Activated CD8-positive, alpha-beta memory T cell treated with anti-CD3 and anti-CD28 coated beads for 24 hours (primary cell): ENCODE results near the gene NANOS2.

Source experiments
- DNase-seq: peaks from one replicate; pipeline ENCODE4 v3.0.0-alpha.2; 2020

Gene NANOS2

DNA sequence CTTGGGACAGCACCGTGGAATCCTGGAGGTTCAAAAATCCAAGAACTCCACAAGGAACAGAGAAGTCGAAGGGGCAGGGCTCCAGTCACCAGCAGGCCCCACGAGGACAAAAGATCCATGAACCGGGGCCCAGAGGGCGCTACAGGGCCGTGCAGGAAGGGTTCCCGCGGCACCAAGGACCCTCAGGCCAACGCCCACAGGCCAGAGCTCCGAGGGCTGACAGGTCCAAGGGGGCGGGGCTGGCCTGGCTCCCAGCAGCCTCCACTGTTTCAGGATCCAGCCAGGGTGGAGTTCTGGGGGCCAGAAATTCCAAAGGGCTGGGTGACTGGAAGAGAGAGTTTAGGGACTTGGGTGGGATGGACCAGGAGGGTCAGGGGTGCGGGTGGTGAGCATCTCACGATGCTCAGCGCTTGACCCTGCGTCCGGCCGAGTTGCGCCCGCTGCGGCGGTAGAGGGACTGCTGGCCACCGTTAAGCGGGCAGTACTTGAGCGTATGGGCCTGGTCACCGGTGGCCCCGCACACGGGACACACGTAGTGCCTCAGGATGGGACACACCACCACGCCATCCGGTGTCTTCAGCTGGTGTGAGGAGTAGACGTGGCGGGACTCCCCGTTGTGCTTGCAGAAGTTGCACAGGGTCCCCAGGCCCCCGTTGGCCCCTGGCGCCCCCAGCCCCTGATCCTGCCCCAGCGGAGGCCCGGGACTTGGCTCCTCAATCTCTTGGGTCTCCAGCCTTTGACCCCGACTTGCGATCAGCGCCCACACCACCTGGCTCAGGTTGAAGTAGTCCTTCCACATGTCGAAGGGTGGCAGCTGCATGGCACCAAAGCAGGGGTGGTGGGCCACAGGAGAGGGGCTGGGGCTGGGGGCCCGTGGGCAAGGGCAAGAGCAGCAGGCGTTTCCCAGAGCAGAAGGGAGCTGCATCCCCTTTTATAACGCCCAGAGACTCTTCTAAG, at the start of gene NANOS2:
NANOS2 (minus strand) TSS at position 905 of the 957 bp plus-strand sequence; CDS start at position 820, 85 bp downstream.
- no peak for DNase-seq

DNA sequence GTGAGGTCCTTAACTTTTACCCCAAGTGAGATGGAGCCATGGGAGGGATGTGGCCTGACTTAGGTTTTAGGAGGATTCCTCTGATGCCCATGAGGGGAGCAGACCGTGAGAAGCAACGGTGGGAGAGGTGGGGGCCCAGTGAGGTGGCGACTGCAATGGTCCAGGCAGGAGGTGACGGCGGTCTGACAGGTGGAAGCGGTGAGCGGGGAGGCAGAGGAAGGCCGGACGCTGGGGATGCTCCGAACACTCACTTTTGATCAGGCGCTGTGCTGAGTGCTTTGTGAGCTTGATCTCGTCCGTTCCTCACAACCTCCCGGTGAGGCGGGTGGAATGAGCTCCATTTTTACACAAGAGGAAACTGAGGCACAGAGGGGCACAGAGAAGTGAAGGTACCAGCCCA, 47.4 kb upstream of the NANOS2 start:
- DNase-seq, result no peak

DNA sequence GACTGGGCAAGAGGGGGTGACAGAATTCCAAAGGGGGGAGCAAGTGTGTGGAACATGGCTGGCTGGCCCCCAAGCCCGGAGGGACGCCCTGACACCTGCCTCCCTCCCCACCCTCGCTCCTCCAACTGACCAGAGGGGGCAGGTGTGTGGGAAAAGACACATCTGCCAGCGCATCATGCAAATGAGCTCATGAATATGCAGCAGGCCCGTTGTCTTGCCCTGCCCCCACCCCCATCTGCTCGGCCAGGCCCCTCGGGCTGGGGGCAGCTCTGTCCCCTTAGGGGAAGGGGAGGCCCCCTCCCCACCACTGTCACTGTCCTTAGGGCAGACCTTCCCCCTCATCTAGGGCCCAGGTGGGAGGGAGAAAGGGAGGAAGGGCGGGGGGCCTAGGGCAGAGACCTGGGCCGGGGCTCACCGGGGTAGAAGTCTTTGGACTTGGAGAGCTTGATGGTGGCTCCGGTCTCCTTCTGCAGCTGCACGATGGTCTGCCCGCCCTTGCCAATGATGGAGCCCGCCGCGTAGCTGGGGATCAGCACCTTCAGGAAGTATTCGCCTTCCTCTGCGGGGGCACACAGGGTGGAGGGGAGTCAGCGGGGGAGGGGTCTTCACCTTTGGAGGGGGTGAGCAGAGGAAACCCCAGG, 46.1 kb upstream of the NANOS2 start:
- no peak for DNase-seq

DNA sequence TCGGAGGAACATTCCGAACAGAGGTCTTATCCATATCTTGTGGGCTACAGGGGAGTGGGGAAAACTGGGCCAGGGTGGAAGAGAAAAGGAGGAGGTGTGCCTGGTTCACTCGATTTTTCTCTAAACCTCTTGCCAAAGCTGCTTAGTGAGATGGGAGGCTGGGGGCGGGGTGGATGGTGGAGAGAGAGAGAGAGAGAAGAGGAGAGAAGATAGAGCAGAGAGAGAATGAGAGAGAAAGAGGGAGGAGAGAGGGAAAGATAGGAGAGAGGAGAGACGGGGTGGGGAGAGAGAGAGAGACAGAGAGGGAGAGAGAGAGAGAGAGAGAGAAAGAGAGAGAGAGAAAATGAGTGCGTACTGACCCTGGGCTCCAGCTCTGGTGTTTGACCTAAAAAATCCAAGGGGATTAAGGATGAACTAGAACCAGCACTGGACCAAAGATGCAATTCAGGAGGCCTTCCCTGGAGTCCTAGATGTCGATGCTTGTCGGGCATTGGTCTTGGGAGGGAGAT, 45.0 kb upstream of the NANOS2 start:
- DNase-seq, result no peak

DNA sequence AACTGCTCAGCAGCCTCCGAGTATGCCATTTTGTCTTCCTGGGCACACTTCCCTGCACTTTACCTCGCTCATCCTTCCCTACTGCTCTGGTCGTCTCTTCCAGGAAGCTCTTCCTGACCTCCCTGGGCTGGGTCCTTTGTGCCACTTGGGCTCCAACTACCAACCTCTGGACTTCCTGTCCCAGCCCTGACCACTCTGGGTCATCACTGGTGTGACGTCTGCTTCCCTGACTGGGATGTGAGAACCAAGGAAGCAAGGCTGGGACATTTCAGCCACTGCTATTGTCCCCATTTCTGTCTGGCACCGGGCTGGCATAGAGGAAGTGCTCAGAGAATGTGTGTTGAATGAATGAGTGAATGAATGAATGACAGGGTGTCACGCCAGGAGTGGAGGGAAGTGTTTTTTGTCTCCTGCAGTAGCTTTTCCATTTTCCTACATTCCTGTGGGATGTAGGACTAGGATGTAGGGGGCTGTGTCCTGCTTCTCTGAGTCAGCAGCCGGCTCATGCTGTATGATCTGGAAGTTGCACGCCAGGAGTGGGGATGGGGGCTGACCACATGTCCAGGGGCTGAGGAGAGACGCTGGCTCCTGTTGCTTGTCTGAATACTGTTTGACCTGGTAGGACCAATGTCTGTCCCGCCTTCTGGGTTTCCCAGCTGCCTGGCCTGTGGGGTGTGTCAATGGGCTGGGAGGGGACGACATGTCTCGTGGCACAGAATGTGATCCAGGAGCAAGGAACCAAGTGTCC, 44.4 kb upstream of the NANOS2 start:
- no peak for DNase-seq

DNA sequence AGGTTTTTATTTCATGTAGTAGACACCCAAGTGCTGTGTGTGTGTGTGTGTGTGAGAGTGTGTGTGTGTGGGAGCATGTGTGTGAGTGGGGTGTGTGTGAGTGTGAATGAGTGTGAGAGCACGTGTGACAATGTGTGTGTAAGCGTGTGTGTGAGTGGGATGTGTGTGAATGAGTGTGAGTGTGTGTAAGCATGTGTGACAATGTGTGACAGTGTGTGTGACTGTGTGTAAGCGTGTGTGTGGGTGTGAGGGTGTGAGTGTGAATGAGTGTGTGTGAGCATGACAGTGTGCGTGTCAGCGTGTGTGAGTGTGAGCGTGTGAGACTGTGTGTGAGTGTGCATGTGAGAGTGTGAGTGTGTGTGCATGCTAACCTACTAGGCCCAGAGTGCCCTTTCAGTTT, 43.7 kb upstream of the NANOS2 start:
- DNase-seq, result no peak

DNA sequence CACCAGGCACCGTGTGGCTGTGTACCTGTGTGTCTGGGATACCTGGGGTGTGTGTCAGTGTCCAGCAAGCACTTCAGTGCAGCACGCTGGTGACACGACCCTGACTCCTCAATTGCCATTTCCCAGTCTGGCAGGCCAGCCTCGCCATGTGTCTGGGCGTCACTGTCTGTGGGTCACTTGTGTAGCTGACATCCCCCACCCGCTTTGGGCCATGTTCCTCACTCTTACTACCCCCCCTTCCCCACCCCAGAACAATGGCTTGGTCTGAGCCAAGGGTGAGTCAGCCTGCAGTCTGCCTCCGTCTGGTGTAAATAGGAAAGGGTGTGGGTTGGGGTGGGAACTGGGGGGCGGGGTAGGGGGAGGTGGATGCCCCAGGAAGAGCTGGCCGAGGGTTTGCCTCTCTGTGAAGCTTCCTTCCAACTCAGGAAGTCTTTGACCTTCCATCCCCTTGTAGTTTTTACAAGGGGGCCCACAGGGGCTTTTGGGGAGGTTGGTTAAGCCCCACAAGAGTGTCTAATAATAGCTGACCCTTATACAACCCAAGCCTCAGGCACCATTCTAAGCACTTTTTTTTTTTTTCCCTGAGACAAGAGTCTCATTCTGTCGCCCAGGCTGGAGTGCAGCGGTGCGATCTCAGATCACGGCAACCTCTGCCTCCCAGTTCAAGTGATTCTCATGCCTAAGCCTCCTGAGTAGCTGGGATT, 41.5 kb upstream of the NANOS2 start:
- DNase-seq, result no peak

DNA sequence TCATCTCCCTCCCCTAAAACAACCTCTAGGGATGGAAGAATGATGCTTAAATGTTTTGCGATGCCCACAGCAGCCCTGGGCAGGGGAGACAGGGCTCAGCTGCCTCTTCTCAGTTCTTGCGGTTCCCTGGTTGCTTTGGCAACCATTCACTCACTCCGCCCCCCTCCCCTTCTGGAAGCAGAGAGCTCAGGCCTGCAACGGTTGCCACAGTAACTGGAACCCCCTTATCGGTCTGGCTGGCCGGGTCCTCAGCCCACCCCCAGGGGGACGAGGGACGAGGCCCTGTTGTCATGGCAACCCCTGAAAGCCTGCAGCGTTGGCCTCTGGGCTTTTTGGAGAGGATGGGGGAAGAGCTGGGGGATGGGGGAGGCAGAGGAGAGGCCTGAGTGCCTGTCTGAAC, 39.6 kb upstream of the NANOS2 start:
- no peak for DNase-seq

DNA sequence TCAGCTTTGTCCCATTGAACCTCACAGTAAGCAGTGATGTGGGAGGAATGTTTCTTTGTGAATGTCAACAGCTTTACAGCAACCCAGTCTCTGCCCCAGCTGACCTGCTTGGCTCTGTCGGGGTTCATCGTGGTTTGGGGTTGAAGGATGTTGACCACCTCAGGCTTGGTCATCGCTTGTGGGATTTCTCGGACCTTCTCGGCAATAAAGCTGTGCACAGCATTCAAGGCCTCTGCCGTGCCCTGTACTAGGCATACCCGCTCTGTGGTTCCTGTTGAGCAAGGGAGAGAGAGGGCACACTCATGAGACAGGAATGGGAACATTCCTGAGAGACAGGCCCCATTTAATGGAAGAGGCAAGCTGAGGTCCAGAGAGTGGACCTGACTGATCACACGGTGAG, 39.1 kb upstream of the NANOS2 start:
- no peak for DNase-seq

DNA sequence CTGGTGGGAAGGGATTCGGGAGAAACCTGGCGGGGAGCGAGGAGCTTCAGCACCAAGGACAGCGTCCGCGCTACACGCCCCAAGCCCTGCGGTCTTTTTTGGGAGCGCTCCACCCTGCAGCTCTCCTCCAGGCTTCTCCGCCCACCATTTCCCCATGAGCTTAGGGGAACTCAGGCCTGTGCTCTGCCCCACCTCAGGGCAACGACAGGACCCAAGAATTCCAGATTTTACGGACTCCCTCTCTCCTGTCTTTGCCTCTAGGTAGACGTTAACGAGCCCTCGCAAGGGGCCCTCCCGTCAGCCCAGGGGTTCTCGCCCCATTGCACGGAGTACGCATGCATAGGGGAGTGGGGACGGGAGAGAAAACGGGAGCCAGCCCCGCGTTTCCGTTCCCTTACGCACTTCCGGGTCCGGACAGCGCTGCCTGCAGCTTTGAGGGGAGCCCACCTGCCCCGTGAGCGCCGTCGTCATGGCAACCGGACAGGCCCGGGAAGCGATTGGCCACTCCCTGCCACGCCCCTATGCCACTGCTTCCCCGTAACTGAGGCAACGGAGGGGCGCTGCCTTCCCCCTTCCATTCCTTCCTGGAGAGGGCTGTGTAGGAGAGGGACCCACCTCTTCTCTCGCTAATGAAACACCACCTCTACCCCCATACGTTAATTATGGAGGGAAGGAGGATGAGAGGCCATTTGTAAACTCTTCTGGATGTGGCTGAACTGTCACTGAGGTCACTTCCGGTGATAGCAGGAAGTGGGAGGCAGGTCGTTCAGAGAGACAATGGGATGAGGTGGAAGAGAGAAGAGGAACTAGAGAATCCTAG, 38.3 kb upstream of the NANOS2 start:
- DNase-seq, result peak; percentile 75

DNA sequence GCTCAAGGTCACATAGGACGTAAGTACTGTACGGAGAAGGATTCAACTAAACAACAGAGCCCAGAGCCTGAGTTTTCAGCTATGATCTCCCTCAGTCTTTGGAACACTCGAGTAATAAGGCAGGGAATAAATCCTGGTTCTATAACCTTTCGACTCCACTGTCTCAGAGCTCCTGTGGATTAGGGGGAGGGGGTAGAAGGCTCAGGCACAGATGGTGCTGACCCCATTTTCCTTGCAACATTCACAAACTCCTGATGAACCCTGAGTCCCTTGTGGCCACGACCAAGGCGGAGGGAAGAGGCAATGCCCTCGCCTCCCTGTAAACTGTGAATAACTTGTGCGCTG, 37.7 kb upstream of the NANOS2 start:
- no peak for DNase-seq

DNA sequence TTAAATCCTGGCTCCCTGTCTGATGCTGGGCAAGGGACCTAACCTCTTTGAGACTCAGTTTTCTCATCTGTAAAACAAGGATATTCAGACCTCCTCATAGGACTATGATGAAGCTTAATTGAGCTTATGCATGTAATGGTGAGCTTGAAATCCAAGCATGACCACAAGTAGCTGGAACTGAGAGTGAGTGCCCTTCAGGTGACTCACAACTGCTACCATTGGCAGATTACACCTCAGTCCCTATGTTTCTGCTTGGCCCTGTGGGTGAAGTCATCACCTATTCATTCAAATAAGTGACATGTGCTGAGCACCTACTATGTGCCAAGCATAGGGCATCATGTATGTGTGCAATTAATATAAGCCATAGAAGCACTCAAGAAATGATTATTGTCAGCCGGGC, 33.3 kb upstream of the NANOS2 start:
- DNase-seq, result no peak

DNA sequence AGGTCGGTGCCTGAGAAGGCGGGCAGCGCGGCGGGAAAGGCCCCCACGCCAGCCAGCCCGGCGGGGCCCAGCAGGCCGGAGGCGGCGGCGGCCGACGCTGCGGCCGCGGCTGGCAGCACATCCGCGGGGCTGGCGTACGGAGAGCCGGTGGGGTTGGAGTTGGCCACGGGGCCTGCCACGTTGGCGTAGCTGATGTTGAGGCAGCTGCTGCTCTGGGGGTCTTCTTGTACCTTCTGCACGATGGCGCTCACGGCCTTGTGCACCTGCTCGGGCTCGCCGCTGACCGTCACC, 25.9 kb upstream of the NANOS2 start:
- DNase-seq, result no peak

DNA sequence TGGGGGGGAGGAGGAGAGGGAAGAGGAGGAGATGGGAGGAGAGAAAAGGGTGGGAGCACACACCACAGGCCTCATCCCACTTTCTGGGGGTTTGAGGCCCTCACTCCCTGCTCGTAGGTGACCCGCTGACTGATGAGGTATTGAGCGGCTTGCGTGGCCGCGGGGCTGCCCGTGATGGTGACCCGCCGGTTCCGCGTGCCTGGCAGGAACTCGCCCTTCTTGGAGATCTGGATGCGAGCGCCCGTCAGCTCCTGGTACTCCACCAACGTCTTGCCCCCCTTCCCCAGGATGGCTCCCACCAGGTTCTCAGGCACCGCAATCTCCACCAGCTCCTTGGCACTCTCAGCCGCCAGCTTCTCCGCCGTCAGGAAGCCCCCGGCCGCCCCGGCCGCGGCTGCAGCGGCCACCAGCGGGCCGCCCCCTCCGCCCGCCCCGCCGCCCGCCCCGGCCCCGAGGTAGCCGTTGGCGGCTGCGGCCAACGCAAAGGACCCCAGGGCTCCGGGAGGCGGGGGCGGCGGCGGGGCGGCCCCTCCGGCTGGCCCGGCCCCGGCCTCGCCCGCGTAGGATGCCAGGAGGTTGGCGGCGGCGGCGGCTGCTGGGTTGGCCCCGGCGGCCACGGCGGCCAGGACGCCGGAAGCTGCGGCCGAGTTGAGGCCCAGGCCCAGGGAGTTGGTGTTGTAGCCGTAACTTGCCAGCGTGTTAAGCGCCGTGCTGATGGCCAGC, 25.4 kb upstream of the NANOS2 start:
- DNase-seq, result no peak

DNA sequence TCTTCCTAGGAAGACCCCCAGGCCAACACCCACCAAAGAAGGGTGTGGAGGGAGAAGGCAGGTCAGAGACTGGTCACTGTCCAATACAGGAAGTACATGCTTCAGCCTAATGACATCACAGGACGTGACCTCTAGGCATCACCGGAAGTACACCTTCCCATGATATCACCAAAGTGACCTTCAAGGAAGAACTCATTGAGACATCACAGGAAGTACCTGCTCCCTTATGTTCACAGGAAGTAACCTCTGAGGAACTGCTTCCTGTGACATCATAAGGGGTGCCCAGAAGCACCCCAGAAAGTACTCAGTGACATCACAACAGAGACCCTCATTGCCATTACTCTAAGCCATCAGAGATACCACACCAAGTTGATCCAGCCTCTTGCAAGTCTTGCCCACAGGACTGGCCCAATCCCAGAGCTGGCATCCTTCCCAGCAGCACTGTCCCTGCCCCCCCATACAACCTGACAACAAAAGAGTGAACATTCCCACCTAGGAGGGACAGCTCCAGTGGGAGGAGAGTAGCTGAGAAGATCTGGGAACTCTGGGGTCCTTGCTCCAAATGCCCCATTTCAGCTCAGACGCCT, 24.2 kb upstream of the NANOS2 start:
- no peak for DNase-seq

DNA sequence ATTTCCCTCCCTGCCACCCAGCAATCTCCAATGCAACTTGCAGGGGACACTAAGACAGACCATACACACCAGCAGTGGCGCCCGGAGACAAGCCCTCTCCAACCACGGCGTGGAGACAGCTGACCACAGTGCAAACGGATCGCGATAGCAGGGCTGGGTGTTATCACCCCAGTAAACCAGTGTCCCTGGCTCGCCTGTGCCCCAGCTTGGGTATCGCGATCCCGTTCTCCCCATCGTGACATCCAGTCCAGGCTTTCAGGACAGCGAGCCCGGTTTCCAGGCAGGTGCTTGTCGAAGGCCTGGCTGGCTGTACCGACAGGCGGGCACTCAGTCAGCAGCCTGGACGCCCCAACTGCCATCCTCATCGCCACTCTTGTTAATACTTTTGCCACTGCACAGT, 20.7 kb upstream of the NANOS2 start:
- no peak for DNase-seq

DNA sequence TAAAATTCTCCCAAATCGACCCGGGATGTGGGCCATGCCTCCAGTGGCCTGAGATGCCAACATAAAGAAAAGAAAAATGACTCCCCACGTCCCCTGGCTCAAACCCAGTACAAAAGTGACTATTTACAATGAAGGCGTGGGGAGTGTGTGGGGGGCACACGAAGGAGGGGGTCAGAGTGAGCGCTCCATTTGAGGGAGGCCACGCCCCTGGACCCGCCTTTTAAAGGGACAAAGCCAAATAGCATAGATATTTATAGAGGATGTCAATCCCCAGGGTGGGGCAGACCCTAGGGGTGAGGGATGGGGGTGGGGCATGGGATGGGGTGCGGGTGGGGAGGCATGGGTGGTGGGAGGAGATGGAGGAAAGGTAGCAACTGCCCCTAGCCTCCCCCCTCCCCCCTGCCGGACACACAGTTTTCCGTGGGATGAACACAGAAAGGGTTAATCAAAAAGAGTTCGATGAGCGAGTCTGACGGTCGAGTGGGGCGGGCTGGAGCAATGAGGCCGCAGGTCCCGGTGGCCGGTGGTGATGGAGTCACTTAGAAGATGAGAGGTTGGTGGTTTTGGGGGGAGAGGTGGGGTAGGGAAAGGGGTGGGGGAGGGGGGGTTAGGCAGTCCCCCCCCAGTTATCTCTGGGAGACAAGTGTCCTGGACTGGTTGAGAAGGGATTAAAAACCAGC, 20.1 kb upstream of the NANOS2 start:
- no peak for DNase-seq

DNA sequence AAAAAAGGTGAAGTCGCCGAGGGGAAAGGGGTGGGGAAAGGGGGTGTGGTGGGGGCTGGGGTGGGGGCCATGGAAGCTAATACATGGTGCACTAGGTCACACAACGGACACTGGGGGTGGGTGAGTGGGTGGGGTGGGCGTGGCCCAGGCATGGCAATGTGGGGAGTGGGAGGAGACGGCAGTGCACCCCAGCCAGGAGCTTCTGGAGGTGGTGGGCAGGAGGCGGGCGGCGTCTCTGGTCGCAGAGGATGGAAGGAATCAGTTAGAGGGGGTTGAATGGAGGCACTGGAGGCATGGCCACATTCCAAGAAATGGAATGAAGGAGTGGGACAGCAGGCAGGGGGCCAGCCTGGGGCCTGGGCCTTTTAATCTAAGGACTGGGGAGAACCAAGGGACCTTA, 19.2 kb upstream of the NANOS2 start:
- no peak for DNase-seq

DNA sequence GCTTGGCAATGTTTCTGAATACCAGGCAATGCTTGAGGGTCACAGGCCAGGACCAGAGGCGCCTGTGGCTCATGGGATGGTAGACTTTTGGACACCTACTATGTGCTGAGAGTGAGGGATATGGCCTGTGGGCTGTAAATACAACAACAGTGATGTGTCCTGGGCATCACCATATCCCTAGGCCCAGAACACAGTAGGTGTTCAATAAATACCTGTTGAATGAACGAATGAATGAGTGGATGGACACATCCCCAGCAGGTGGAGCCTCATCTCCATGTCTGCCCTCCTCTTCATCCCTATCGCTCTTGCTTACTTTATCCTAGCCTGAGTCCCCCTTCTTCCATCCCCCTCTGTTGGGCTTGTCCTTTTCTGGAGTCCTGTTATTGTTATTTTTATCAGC, 16.5 kb upstream of the NANOS2 start:
- DNase-seq, result no peak

DNA sequence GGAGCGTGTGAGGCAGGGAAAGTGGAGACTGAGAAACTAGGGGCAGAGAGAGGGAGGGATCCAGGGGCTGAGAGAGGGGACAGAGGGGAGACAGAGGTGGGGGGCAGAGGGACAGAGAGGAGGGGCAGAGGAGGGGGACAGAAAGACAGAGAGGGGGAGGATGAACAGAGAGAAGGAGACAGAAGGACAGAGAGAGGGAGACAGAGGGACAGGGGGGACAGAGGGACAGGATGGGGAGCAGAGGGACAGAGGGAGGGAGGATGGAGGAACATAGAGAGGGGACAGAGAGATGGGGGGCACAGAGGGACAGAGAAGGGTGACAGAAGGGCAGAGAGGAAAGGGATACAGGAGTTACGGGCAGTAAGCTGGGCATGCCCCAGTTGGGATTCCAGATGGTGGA, 14.7 kb upstream of the NANOS2 start:
- no peak for DNase-seq
